ENCODE measurements around the gene PRKAG1. TPM values are rescaled to one million over a fixed set of nuclear protein-coding genes. Genes with fewer than 3 reads are reported as not detected.

PRKAG1 gene
- total RNA-seq, 1 donor from 2014 or later: 33.2 TPM

DNA sequence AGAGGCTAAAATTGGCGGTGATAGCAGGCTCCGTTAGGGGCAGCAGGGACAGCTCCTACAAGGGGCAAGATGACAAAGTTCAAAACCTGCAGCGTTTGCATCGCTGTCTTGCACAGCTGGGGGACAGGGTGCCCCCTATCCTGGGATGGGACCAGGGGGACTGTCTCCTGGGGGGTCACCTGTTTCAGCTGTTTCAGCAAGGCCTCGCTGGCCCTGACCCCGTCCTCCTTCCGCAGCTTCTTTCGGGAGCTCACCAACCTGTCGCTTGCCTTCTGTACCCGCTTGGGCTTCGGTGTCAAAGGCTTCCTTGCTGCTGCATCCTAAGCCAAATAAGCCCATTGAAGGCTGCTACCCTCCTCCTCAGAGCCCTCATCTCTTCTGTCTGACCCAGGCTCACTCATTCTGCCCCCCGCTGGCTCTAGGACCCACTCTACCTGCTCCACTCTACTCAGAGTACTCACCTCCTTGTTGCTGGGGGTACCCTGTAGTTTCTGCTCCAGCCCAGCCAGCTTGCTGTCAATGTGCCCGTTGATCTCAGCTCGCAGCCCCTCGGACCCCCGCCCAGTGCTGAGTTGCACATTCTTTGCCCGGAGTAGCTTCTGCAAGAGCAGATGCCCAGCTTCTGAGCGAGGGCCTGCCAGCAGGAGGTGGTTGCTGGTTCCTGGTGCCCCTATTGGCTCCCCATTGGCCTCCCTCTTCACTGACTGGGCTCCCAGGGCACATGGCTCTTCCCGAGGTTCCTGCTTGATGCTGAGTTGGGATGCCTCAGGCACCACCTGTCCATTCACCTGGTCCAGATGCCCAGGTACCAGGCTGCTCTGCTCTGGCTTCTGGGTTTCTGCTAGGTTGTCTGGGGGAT is 12.4 kb upstream of the PRKAG1 start:
- no peak for DNase-seq

GRCh38 chr12:49030119-49030518 is 11.5 kb upstream of the PRKAG1 start:
- no peak for DNase-seq

GRCh38 chr12:49028666-49029275 is 10.2 kb upstream of the PRKAG1 start:
- DNase-seq: no peak

- no peak for DNase-seq
Measured at GRCh38 chr12:49027846-49028555, 9.4 kb upstream of the PRKAG1 start.

DNA sequence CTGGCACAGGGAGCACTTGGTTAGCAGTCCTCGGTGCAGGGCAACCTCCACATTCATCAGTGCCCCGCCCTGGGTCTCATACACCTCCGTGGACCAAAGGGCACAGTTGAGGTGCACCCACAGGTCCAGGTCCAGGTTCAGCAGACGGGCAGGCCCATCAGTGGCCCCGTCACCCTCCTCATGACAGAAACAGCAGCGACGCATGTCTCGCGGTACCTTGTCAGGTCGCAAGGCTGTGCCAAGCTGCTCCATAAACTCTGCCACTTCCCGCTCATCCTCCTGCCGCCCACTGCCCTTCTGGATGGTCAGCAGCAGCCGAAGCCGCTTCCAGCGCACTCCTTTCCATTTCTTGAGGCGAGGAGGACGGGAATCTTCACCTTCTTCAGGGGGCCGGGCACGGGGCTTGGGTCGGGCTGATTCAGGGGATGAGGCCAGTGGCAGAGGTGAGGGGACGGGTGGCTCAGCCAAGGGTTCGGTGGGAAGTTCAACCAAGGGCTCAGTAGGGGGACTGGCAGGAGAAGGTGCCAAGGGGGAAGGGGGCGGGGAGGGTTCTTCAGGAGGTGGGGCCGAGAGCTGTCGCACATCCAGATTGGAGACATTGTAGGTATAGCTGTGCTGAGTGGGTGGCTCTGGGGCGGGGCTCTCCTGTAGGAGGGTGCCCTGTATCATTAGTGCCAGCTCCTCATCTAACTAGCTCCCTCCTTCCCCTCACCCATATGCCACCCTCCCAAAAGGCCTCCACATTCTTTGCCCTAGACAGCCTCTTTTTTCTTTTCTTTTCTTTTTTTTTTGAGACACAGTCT is 8.3 kb upstream of the PRKAG1 start:
- no peak for DNase-seq

DNA sequence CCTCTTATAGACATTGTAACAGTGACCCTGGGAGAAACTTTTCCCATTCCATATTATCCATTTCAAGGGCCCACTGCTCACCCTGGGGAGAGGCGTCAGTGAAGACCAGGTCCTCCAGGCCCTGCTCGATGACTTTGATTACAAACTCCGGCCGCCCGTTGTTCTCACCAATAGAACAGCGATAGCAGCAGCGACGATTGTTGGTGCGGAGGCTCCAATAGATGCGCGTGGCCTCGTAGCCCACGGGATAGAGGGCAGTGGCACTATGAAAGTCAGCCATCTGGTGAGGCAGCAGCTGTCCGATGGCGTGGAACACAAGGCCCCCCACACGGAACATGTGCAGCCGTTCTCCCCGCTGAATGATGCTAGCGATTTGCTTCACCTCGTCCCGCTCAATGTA is 7.5 kb upstream of the PRKAG1 start:
- DNase-seq: no peak

GRCh38 chr12:49025463-49025862 is 6.9 kb upstream of the PRKAG1 start:
- DNase-seq: no peak

GRCh38 chr12:49024543-49024942 is 6.0 kb upstream of the PRKAG1 start:
- DNase-seq: no peak

GRCh38 chr12:49023812-49024211 is 5.2 kb upstream of the PRKAG1 start:
- DNase-seq: no peak

GRCh38 chr12:49022558-49023178 is 4.1 kb upstream of the PRKAG1 start:
- DNase-seq: no peak

- DNase-seq: no peak
Measured at GRCh38 chr12:49021292-49021915, 2.8 kb upstream of the PRKAG1 start.

- no peak for DNase-seq
Measured at GRCh38 chr12:49020441-49020840, 1.9 kb upstream of the PRKAG1 start.

GRCh38 chr12:49019443-49020324 is 1.1 kb upstream of the PRKAG1 start:
- DNase-seq: peak; percentile 24

DNA sequence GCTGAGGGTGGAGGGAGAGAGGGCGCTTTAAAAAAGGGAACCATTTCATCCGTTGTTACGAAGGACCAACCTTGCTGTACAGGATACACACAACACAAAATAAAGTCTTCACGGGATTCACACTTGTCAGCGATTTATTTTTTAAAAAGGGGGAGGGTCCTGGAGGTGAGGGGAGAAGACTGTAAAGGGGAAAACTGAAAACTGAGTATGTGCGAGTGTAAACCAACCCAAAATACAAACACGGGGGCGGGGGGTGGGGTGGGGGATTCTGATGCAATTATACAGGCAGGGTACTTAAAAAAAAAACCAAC is 499 bp upstream of the PRKAG1 start:
- no peak for DNase-seq

- peak; percentile 85 for DNase-seq
Measured at GRCh38 chr12:49017891-49018260, 700 bp downstream of the PRKAG1 start.

DNA sequence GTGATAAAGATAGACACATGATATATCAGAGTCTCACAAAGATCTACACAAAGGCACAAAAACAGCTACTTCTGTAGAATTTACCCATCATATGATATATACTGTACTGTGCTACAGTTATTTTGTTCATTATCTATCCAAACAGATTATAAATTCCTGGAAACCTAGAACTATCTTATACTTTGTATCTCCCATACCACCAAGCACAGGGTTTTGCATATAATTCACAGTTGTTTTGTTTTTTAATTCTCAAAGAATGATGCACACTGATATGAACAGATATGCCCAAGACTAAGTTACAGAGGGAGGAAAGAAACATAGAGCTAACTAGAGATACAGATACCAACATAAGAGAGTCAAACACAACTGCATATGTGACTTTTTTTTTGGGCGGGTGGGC is 3.4 kb downstream of the PRKAG1 start:
- no peak for DNase-seq

GRCh38 chr12:49014547-49014946 is 4.0 kb downstream of the PRKAG1 start:
- DNase-seq: no peak

DNA sequence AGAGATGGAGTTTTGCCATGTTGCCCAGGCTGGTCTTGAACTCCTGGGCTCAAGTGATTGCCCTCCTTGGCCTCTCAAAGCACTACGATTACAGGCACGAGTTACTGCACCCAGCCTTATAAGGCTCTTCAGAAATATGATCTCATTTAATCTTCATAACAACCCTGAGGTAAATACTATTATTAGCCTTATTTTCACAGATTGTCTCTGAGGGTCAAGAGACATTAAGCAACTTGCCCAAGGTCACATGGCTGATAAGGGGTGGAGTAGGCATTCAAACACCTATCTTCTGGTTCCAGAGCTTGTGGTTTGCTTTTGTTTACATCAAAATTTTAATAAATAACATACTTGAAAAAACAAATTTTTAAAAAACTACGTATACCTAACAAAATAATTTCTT is 5.1 kb downstream of the PRKAG1 start:
- no peak for DNase-seq

DNA sequence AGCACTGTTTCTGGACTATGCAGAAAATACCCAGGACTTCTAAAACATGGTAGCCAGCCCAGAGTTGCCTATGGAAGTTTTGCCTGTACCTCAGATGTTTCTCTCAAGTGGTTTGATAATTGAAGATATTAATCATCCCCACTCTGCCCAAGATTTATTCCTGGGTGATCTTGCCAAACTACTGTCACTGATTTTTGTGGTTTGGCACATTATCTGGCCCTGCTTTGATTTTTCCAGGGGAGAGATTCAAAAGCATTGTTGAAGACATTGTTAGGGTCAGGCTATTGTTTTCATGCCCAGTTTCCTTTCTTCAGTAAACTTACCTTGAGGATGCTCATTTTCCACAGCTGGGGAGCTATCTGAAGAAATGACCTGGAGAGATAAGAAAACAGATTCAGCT is 5.8 kb downstream of the PRKAG1 start:
- no peak for DNase-seq

GRCh38 chr12:49010092-49010668 is 8.4 kb downstream of the PRKAG1 start:
- no peak for DNase-seq

Data from skin of body (tissue), 2 donors.